SW 1271 (cell line): ENCODE results near the gene CHD1.
"Not testable (repeated sequence)": the region's sequence is repeated elsewhere in the genome, so short reads cannot be mapped to it uniquely, and the experiment has no call there.

ENCODE experiments used
- DNase-seq, 2 experiments: peaks; one replicate each; lab custom pipeline; 2025; lab: John Stamatoyannopoulos, UW

Gene CHD1

DNA sequence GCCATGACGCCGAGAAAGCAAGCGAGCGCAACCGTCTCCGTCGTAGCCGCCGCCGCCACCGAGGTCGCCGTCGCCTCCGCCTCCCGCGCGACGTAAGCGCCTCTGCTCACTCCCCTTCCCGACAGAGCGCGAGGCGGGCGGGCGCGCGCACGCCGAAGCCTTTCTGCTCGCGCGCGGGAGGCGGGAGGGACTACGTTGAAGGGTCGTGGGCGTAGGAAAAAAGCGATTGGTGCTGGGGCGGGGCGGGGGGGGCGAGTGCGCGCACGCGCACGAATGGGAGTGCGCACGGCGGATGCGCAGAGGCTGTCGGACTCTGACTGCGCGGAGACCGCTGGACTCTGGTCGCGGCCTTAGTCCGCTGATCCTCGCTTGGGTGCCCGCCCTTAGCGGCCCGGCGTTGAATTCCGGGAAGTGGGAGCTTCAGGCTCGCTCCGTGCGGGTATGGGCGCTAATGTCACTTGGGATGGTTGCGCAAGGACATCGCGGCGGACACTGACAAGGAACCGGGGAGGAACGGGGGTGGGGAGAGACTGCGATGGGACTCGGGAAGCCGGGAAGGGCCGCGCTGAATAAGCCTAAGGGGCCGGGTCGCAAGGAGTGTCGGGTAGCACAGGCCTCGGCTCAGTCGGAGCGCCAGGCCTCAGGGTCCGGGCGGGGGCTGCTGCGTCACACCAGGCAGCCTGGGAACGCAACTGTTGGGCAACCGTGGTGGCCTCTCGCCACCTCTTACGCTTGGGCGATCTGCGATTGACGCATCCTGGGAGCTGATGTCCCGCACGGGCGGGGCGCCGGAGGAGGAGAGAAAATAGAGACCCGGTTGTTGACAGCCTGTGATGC lies at the start of gene CHD1:
CHD1 (minus strand) TSS at position 135 of the 837 bp plus-strand sequence. CDS start 2,621 bp downstream, outside the sequence.
- DNase-seq: peak; percentile 91 to 98

DNA sequence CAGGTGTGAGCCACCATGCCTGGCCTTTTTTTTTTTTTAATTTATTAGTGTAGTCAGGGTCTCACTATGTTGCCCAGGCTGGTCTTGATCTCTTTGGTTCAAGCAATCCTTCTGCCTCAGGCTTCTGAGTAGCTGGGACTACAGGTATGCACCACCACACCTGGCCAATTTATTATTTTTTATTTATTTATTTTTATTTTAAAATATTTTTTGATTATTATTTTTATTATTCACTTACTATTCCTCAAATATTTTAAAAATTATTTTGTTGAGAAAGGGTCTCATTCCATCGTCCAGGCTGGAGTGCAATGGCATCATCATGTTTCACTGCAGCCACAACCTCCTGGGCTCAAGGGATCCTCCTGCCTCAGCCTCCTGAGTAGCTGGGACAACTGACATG lies 49.7 kb upstream of the CHD1 start:
- no peak for DNase-seq

DNA sequence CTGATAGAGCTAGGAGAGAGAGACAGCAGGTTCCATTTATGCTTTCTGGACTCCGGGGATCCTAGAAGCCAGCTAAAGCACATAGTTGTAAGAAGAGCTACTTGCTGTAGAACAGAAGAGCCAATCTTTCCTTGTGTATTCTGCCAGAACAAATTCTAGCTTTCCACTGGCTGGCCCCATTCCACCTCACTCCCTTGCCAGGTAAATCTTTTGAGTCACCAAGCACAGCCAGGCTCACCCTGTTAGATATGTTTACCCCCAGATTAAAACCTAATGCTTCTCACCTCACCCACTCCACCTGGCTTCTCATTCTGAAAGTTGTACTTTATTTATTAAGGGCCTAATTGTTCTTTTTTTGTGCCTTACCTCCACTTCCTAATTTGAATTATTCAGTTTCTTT lies 48.9 kb upstream of the CHD1 start:
- no peak for DNase-seq

DNA sequence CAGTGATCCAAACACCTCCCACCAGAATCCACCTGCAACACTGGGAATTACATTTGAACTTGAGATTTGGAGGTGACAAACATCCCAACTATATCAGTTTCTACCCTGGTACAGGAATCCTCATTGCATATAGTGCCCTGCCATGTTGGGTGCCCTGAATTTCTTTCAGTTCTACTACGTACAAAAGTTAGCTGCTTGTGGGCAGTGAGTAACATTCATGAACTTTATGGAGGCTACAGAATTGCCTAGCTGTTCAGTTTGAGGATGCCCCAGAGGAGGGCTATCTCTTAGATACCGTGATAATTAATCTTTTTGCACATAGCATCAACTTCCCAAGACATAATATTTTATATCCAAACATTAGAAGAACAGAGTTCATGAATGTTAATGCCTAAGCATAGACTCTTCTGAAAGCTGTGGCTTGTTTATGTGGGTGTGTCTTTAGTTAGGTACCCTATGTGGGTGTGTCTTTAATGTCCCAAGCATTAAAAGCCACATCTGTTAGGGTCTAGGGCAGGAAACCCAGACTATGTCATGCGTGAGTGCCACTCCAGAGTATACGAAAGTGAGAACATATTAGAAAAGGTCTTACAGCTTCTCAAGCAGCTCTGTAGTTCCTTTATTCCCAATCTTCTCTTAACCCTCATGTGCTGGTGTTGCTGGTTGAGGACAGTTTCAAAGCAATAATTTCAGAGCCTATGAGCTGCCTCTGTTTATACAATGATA lies 47.0 kb upstream of the CHD1 start:
- DNase-seq: no peak

DNA sequence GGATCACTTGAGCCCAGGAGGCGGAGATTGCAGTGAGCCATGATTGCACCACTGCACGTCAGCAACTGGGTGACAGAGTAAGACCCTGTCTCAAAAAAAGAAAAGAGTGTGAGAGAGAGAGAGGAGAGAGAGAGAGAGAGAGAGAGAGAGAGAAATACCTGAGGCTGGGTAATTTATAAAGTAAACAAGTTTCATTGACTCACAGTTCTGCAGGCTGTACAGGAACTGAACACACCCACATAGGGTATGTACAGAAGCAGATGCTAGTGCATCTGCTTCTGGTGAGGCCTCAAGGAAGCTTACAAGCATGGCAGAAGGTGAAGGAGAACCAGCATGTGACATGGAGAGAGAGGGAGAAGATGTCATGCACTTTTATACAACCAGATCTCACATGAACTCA lies 46.4 kb upstream of the CHD1 start:
- no peak for DNase-seq

DNA sequence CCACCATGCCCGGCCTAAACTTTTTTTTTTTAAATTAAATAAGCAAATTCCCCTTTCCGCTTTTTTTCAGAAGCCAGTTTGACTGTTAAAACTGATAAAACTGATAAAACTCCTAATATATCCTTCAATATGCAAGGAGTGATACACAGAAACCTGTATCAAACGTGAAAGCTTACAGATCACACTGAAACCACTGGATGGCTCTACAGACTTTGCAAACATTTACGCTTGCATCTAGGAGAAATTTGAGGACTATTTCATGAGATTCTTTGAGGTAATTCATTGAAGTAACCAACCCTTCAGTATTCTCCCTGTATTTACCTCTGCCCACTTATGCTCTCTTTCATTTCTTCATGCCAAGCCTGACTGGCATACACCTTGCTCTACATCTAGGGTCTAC lies 40.6 kb upstream of the CHD1 start:
- no peak for DNase-seq

DNA sequence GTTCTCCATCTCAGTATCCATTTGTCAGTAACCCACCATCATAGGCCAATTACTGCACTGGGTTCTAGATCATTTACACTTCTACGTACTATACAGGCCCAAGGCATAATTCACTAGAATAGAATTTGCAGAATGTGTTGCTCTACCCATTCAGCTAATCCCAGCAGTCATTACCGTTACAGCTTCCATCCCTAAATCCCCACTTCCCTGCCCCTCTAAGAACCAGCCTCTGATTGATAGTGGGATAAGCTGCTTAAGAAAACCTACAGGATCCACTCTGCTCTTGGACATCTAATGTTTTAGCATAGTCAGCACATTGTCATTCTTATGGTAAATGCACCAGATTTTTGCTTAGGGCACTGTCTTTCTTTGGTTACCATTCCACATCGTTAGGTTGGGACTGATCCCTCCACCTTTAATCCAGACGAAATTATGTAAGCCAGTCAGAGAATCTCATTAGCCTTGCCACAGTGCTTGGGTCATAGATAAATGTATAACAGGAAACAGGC lies 39.3 kb upstream of the CHD1 start:
- DNase-seq: no peak

DNA sequence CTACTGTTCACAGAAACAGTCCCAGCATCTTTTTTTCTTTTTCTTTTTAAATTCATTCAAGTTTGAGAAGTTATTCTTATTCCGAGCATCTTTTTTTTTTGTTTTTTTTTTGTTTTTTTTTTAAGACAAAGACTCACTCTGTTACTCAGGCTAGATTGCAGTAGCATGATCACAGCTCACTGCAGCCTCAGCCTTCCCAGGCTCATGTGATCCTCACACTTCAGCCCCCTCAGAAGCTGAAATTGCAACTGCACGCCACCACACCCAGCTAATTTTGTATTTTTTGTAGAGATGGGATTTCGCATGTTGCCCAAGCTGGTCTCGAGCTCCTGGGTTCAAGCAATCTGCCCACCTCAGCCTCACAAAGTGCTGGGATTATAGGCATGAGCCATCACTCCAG lies 36.4 kb upstream of the CHD1 start:
- DNase-seq: no peak

DNA sequence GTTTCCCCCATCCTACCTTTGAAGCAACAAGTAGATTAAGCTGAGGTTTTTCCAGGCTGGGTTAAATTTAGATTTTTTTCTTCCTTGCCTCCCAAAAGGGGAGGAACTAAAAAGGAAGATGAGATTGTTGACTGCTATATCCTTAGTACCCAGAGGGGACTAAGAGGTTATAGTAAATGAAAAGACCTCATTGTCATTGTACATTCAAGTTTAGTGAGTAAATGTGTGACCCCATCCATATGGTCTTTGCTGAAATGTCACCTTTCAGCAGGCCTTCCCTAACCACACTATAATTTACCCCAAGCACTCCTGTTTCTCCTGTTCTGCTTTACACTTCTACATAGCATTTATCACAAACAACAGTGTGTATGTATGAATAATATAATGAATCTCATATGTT lies 35.8 kb upstream of the CHD1 start:
- DNase-seq: no peak

DNA sequence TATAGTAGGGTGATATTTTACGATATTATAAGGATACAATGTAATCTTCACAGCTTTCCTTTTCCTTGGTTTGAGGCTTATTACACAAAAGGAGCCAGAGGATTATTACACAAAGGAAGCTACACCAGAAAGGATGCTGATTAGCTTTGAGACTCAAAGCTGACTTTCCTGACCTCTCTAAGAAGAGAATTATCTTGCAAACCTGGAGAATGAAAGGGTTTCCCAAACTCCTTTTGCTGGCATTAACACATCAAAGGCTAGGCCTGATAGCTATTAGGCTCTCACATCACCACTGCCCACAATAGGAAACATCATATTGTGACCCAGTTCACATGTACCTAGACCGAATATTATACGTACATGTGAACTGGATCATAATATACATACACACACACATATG lies 34.2 kb upstream of the CHD1 start:
- DNase-seq: no peak

DNA sequence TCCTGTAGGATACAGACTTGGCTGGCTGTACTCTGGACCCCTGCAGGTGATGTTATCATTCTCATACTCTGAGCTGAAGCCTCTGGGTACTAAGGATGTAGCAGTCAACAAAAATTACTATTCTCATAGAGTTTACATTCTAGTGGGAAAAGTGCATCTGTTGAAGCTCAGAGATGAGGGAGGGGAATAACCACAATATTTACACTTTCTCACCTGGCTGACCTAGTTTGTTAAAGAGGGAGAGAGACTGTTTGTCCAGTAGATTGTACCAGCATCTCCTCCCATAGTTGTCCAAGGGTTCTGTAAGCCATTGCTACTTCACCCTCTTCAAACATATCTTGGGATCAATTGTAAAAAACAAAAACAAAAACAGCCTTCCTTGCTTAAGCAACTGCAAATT lies 33.8 kb upstream of the CHD1 start:
- no peak for DNase-seq

DNA sequence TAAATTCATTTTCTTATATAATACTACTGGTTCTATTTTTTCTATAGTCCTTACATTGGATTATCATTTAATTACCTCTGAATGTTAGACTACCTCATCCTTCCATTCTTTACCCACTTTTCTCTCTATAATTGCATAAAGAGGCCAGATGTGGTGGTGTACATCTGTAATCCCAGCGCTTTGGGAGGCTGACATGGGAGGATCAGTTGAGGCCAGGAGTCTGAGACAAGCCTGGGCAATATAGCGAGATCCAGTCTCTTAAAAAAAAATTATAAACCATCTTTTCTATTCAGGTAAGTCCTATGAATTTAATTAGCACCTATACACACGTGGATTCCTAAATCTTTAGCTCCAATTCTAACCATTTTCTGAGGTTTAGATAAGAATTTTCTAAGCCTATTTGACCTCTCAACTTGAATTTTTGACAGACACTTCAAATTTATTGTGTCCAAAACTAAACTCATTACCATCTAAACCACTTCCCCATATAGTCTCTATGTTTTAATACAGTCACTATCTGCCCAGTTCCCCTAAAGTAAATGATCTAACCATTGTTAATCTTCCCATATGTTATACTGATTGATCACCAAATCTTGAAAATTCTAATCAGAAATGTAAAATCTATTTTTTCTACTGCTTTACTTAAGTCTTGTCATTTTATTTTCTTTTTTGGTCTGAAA lies 33.0 kb upstream of the CHD1 start:
- no peak for DNase-seq

DNA sequence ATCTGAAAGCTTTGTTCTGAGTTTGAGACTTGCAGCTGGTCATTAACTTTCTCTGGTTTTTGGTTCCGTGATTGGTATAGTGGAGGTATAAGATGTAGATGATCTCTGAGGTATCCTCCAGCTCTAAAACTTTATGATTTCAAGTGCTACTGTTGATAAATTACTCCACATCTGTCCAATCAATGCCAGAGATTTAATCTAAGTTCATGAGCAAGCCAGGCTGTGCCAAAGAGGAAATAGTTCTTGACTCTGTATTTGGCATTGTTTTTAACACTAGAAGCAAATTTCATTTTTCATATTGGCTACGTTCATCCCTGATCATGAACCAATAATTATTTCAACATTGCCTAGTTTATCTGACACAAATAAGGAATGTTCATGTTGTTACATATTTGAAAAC lies 28.5 kb upstream of the CHD1 start:
- no peak for DNase-seq

DNA sequence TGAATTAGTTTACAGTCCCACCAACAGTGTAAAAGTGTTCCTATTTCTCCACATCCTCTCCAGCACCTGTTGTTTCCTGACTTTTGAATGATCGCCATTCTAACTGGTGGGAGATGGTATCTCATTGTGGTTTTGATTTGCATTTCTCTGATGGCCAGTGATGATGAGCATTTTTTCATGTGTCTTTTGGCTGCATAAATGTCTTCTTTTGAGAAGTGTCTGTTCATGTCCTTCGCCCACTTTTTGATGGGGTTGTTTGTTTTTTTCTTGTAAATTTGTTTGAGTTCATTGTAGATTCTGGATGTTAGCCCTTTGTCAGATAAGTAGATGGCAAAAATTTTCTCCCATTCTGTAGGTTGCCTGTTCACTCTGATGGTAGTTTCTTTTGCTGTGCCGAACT lies 27.1 kb upstream of the CHD1 start:
- not testable (repeated sequence) for DNase-seq

DNA sequence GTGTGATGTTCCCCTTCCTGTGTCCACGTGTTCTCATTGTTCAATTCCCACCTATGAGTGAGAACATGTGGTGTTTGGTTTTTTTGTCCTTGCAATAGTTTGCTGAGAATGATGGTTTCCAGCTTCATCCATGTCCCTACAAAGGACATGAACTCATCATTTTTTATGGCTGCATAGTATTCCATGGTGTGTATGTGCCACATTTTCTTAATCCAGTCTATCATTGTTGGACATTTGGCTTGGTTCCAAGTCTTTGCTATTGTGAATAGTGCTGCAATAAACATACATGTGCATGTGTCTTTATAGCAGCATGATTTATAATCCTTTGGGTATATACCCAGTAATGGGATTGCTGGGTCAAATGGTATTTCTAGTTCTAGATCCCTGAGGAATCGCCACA lies 26.7 kb upstream of the CHD1 start:
- not testable (repeated sequence) for DNase-seq

DNA sequence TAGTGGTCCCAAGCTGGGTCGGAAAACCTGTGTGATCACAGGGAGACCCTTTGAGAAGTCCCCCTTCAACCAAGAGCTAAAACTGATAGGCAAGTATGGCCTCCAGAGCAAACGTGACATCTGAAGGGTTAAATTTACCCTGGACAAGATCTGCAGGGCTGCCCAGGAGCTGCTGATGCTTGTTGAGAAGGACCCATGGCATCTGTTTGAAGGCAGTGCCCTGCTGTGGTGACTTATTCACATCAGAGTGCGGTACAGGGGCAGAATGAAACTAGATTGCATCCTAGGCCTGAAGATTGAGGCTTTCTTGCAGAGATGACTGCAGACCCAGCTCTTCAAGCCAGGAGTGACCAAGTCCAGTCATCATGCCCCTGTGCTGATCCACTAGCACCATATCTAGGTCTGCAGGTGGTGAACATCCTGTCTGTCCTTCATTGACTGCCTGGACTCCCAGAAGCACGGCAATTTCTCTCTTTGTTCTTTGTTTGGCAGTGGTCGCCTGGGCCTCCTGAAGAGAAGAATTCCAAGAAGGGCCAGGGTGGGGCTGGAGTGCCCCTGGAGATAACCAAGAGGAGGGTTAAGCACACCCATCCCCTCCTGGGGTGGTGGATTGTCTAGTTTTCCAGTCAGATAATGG lies 25.7 kb upstream of the CHD1 start:
- no peak for DNase-seq

DNA sequence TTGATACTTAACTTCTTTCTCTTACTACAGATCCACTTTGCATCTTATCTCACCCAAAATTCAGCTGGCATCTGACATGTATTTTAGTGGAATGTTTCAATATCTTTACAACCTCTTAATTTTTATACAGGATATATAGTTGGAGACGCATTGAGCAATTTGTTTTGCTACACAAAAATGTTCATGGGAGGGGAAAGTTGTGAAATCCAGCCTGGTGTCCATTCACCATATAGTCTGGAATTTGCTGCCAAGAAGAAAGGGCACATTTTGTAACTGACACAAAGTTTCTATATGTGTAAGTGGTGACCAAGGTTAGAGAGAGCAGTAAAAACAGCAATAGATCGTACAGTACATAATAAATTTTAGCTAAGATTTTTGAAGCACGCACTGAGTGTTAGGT lies 14.0 kb upstream of the CHD1 start:
- no peak for DNase-seq

DNA sequence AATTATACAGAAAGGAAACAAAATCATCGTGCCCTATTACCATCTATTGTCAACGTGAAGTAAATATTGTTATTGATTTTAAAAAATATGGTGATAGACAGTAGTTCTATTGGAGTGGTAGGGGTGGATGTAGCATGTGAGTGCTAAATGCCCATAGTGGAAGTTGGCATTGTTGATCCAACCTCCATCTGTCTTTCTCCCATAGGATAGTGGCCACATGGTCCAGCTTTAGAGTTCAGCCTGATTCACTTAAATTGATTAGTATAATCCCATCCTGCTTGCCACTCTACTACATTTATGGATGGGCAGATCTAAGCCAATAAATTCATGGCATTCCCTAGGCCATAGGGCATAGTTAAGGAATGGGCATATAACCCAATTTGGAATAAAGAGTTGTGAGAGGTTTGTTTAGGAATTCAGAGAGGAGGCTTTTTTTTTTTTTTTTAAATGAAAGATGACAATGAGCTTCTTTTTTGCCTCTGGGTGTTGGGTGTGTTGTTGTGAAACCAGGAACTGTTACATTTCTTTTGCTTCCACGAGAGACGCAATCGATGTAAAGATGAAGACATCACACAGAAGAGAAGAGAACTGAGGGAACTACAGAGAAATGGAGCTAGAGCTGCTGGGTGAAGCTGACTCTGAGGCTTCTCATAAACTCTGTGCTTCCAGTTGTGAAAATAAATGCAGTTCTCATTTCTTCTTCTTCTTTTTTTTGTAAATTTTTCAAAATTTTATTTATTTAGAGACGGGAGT lies 12.5 kb upstream of the CHD1 start:
- no peak for DNase-seq

DNA sequence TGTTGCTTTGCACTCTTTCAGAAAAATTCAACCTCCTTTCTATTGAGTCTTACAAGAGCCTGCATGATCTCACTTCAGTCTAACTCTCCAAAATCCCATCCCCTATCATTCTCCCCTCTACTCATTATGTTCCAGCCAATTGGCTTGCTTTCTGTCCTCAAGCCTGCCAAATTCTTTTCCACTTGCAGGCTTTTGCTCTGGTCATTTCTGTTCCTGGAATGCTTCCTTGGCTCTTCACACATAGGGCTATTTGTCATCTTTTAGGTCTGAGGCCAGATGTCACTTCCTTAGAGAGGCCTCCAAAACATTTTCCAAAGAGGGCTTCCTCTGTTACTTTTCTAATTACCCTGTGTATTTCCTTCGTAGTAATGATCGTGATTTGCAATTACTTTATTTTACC lies 11.8 kb upstream of the CHD1 start:
- no peak for DNase-seq

DNA sequence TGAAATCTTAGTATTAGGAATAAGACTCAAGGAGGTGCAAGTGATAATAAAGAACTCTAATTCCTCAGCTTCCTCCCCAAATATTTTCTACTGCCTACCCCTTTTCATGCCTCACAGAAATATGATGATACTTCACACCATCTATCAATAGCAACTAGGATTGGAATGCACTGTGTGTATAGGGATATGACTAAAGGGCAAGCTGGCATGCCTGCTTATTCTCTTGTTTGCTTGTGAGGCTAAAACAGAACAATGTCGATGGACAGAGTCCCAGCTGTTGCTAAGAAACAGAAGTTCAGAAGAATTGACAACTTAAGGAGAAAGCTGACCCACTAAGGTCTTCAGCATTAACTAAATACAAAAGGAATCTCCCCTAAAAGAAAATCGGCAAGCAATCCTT lies 9.7 kb upstream of the CHD1 start:
- DNase-seq: no peak

DNA sequence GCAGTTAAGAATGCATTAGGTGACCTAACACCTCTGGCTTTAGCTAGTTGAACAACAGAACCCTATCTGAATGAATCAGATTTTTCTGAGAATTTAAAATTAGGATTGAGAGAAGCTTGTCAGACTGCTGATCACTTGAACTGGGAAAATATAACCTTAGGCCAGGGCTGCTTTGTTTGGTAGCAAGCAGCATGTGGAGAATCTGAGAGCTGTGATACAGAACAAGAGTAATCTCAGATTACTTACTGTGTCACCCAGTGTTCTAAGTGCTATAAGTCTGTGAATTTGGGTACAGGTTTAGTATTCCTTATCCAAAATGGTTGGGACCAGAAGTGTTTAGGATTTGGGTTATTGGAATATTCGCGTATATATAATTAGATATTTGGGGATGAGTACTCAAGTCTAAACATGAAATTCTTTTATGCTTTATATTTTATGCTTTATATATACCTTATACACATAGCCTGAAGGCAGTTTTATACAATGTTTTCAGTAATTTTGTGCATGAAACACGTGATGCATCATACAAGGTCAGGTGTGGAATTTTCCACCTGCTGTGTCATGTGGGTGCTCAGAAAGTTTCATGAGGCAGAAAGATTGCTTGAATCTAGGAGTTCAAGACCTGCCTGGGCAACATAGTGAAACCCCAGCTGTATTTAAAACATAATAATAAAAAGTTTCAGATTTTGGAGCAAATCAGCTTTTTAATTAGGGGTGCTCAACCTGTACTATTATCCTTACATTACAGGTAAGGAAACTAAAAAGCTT lies 8.3 kb upstream of the CHD1 start:
- no peak for DNase-seq
